Neuronal stem cell (in vitro differentiated cells): ENCODE measurements around the gene PTP4A2.

Experiments used
- DNase-seq: peaks from one replicate; pipeline ENCODE4 v3.0.0-alpha.2; 2013; ENCODE audit warnings: low spot score
- H2AFZ ChIP-seq: one replicate; pipeline ENCODE4 v1.6.1; 2013; ENCODE audit warnings: mild to moderate bottlenecking, low read length, inconsistent platforms
- H2AK5ac ChIP-seq: 2 replicates; pipeline ENCODE4 v1.6.1; 2013; ENCODE audit warnings: low read depth, mild to moderate bottlenecking, inconsistent platforms, low read length, moderate library complexity, mixed read lengths
- H2BK120ac ChIP-seq: 2 replicates; pipeline ENCODE4 v1.6.1; 2013; ENCODE audit warnings: low read depth, mild to moderate bottlenecking, inconsistent platforms, low read length, moderate library complexity, mixed read lengths
- H2BK12ac ChIP-seq: one replicate; pipeline ENCODE4 v1.6.1; 2013; ENCODE audit warnings: low read length, inconsistent platforms
- H2BK15ac ChIP-seq: 2 replicates; pipeline ENCODE4 v1.6.1; 2013; ENCODE audit warnings: mild to moderate bottlenecking, low read length, inconsistent platforms, mixed read lengths
- H2BK5ac ChIP-seq: one replicate; pipeline ENCODE4 v1.6.1; 2013; ENCODE audit warnings: inconsistent platforms, mild to moderate bottlenecking, low read length, moderate library complexity
- H3K14ac ChIP-seq: one replicate; pipeline ENCODE4 v1.6.1; 2013; ENCODE audit warnings: low read length, inconsistent platforms
- H3K18ac ChIP-seq: 2 replicates; pipeline ENCODE4 v1.6.1; 2013; ENCODE audit warnings: low read length, inconsistent platforms
- H3K23ac ChIP-seq: 2 replicates; pipeline ENCODE4 v1.6.1; 2013; ENCODE audit warnings: low read depth, mild to moderate bottlenecking, mixed read lengths, low read length, inconsistent platforms; ENCODE audit not compliant: poor library complexity
- H3K27ac ChIP-seq: replicated peaks from 3 replicates; pipeline ENCODE4 v1.5.1; 2013; ENCODE audit warnings: low read length, inconsistent platforms
- H3K27me3 ChIP-seq, 3 experiments: 2 replicates each; pipeline ENCODE4 v1.6.1; 2013; ENCODE audit warnings: low read length in 3 of 3, mild to moderate bottlenecking in 2 of 3, inconsistent platforms in 1 of 3, low read depth in 1 of 3, mixed read lengths in 1 of 3, moderate library complexity in 1 of 3; ENCODE audit not compliant: control insufficient read depth in 3 of 3, insufficient read depth in 3 of 3
- H3K36me3 ChIP-seq, 2 donors: replicated peaks in 1 of 2; 2 replicates each; pipeline ENCODE4 v1.6.1; 2013; ENCODE audit warnings: low read length in 2 of 2; ENCODE audit not compliant: control insufficient read depth in 2 of 2, insufficient read depth in 2 of 2
- H3K4ac ChIP-seq: 2 replicates; pipeline ENCODE4 v1.6.1; 2013; ENCODE audit warnings: inconsistent platforms, mild to moderate bottlenecking, low read length, moderate library complexity
- H3K4me1 ChIP-seq, 2 donors: 1 replicate in 1 of 2; 2 replicates in 1 of 2; pipeline ENCODE4 v1.6.1; 2013; ENCODE audit warnings: low read length in 2 of 2, low read depth in 1 of 2; ENCODE audit not compliant: control insufficient read depth in 2 of 2, insufficient read depth in 1 of 2
- H3K4me2 ChIP-seq: one replicate; pipeline ENCODE4 v1.6.1; 2013; ENCODE audit warnings: mild to moderate bottlenecking, low read length, inconsistent platforms; ENCODE audit not compliant: insufficient read depth, poor library complexity, severe bottlenecking
- H3K4me3 ChIP-seq, 2 donors: 2 replicates each; pipeline ENCODE4 v1.5.1; 2013; ENCODE audit warnings: low read length in 2 of 2, mild to moderate bottlenecking in 2 of 2, inconsistent platforms in 1 of 2, moderate library complexity in 1 of 2
- H3K79me1 ChIP-seq: one replicate; pipeline ENCODE4 v1.6.1; 2013; ENCODE audit warnings: low read depth, mild to moderate bottlenecking, inconsistent platforms, low read length, moderate library complexity
- H3K9ac ChIP-seq: one replicate; pipeline ENCODE4 v1.6.1; 2013; ENCODE audit warnings: mild to moderate bottlenecking, low read depth, low read length, inconsistent platforms; ENCODE audit not compliant: poor library complexity
- H3K9me3 ChIP-seq, 2 donors: replicated peaks in 1 of 2; 2 replicates each; pipeline versions ENCODE3 to v1.6.1; 2013; ENCODE audit warnings: low read length in 2 of 2, mild to moderate bottlenecking in 2 of 2, inconsistent platforms in 1 of 2, low read depth in 1 of 2, mixed read lengths in 1 of 2, moderate library complexity in 1 of 2; ENCODE audit not compliant: control insufficient read depth in 2 of 2, insufficient read depth in 1 of 2
- H4K8ac ChIP-seq: one replicate; pipeline ENCODE4 v1.6.1; 2013; ENCODE audit warnings: low read depth, mild to moderate bottlenecking, inconsistent platforms, low read length, moderate library complexity
- H4K91ac ChIP-seq: one replicate; pipeline ENCODE4 v1.6.1; 2013; ENCODE audit warnings: low read length, low read depth, mild to moderate bottlenecking, inconsistent platforms; ENCODE audit not compliant: poor library complexity
- WGBS, 2 donors: extraction: QIAGEN DNeasy Blood & Tissue Kit; methylation state at CpG; one replicate each; pipeline ENCODE4 v1.1.7; 2013; ENCODE audit warnings: missing lambda C conversion rate in 2 of 2, mixed read lengths in 1 of 2; ENCODE audit not compliant: insufficient read length in 2 of 2, insufficient replicate concordance in 1 of 2; ENCODE audit errors: extremely low coverage in 2 of 2; 5-methylcytosine and 5-hydroxymethylcytosine counted together

Gene PTP4A2

GRCh38 chr1:31865728-31866449 lies 72.3 kb downstream of the PTP4A2 start:
- WGBS, 2 donors: no CpG with 5 or more reads among the region's 11 CpGs
- Histone ChIP-seq H2BK12ac (no peak overlapping the region), H3K14ac (no peak overlapping the region), H2AK5ac (no peak overlapping the region), H3K9me3 (no peaks in the 10 kb centered on the region), H3K18ac (no peak overlapping the region), H3K4me1 (no peaks in the 10 kb centered on the region), H2AFZ (no peak overlapping the region), H2BK5ac (no peak overlapping the region), H3K4me3 (no peak overlapping the region), H3K4ac (no peak overlapping the region), H3K79me1 (no peaks in the 10 kb centered on the region), H3K36me3 (no peaks in the 10 kb centered on the region), H2BK120ac (no peak overlapping the region), H4K91ac (no peak overlapping the region), H3K27me3 (peaks cover 0 to 5% (median 0%) of the 10 kb centered on the region in 3 experiments), H3K9ac (no peak overlapping the region), H3K23ac (no peak overlapping the region), H3K27ac (no peak overlapping the region), H2BK15ac (no peak overlapping the region), H4K8ac (no peak overlapping the region), H3K4me2 (no peak overlapping the region)
- no peak for DNase-seq

- H3K4me3 ChIP-seq: no peak overlapping the region
- no CpG with 5 or more reads among the region's 4 CpGs for WGBS, 2 donors
- H3K14ac ChIP-seq: no peak overlapping the region
- no peak overlapping the region for H3K4me2 ChIP-seq
- H3K23ac ChIP-seq: no peak overlapping the region
- no peak overlapping the region for H2BK12ac ChIP-seq
- no peak overlapping the region for H3K18ac ChIP-seq
- H3K27me3 ChIP-seq: peaks cover 0 to 4% (median 0%) of the 10 kb centered on the region in 3 experiments
- H2AFZ ChIP-seq: no peak overlapping the region
- H4K91ac ChIP-seq: no peak overlapping the region
- H3K79me1 ChIP-seq: no peaks in the 10 kb centered on the region
- H2BK5ac ChIP-seq: no peak overlapping the region
- H3K9me3 ChIP-seq: no peaks in the 10 kb centered on the region
- H2AK5ac ChIP-seq: no peak overlapping the region
- no peak overlapping the region for H3K9ac ChIP-seq
- H3K4me1 ChIP-seq: peaks cover 0 to 2% of the 10 kb centered on the region in 2 donors
- H3K27ac ChIP-seq: no peak overlapping the region
- no peaks in the 10 kb centered on the region for H3K36me3 ChIP-seq
- no peak overlapping the region for H2BK15ac ChIP-seq
- H2BK120ac ChIP-seq: no peak overlapping the region
- H3K4ac ChIP-seq: no peak overlapping the region
- DNase-seq: no peak
- no peak overlapping the region for H4K8ac ChIP-seq
These were observed 76.1 kb downstream of the PTP4A2 start for GRCh38 chr1:31862071-31862470.

DNA sequence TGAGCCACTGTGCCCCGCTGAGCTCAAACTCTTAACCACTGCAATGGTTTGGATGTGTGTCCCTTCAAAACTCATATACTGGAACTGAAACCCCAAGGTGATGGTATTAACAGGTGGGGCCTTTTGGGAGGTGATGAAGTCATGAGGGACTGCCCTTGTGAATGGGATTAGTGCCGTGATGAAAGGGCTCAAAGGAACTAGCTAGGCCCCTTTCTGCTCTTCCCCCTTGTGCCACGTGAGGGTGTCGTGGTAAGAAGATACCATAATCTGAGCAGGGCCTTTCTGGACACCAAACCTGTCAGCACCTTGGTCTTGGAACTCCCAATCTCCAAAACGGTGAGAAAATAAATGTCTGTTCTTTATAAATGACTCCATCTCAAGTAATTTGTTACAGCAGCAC lies 76.8 kb downstream of the PTP4A2 start:
- H2BK12ac ChIP-seq: no peak overlapping the region
- H2BK120ac ChIP-seq: no peak overlapping the region
- no peaks in the 10 kb centered on the region for H3K36me3 ChIP-seq
- H3K79me1 ChIP-seq: no peaks in the 10 kb centered on the region
- H3K4me2 ChIP-seq: no peak overlapping the region
- H3K27ac ChIP-seq: no peak overlapping the region
- H3K18ac ChIP-seq: no peak overlapping the region
- WGBS, 2 donors: no CpG with 5 or more reads among the region's 5 CpGs
- no peak overlapping the region for H3K9ac ChIP-seq
- no peak overlapping the region for H2AFZ ChIP-seq
- H3K27me3 ChIP-seq: peaks cover 0 to 4% (median 0%) of the 10 kb centered on the region in 3 experiments
- H3K4me3 ChIP-seq: no peak overlapping the region
- no peak overlapping the region for H4K91ac ChIP-seq
- H2BK5ac ChIP-seq: no peak overlapping the region
- DNase-seq: no peak
- H4K8ac ChIP-seq: no peak overlapping the region
- no peak overlapping the region for H2BK15ac ChIP-seq
- H3K4ac ChIP-seq: no peak overlapping the region
- H3K23ac ChIP-seq: no peak overlapping the region
- H3K14ac ChIP-seq: no peak overlapping the region
- H3K9me3 ChIP-seq: no peaks in the 10 kb centered on the region
- no peak overlapping the region for H2AK5ac ChIP-seq
- peaks cover 0 to 2% of the 10 kb centered on the region in 2 donors for H3K4me1 ChIP-seq

DNA sequence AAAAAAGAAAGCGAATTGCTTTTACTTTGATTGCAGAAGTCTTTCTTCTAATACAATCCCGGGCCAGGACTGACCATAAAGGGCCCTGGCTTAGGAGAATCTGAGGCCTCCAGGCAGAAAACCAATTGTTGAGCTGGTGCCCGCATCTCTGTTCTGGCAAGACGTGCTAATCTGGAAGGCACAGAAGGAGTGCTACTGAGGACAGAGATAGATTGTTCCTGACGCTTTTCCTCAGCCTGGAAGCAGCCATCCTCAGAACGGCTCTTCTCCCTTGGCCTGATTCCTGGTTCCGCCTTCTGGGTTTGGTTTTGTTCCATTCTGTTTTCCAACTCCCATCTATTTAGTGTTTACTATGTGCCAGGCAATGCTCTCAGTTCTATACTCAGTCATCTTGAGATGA lies 77.6 kb downstream of the PTP4A2 start:
- Histone ChIP-seq H2BK12ac (no peak overlapping the region), H3K4ac (no peak overlapping the region), H3K27ac (no peak overlapping the region), H3K27me3 (peaks cover 0 to 4% (median 0%) of the 10 kb centered on the region in 3 experiments), H2BK15ac (no peak overlapping the region), H2AK5ac (no peak overlapping the region), H2BK120ac (no peak overlapping the region), H4K91ac (no peak overlapping the region), H3K9me3 (no peaks in the 10 kb centered on the region), H3K18ac (no peak overlapping the region), H2AFZ (no peak overlapping the region), H3K4me1 (peaks cover 2 to 4% of the 10 kb centered on the region in 2 donors), H2BK5ac (no peak overlapping the region), H3K9ac (no peak overlapping the region), H3K14ac (no peak overlapping the region), H3K4me3 (no peak overlapping the region), H3K36me3 (no peaks in the 10 kb centered on the region), H3K23ac (no peak overlapping the region), H4K8ac (no peak overlapping the region), H3K4me2 (no peak overlapping the region), H3K79me1 (no peaks in the 10 kb centered on the region)
- no CpG with 5 or more reads among the region's 7 CpGs for WGBS, 2 donors
- no peak for DNase-seq
